NCI-H2196 (cell line): ENCODE data around the gene ARV1.
"Not testable (repeated sequence)": the region's sequence is repeated elsewhere in the genome, so short reads cannot be mapped to it uniquely, and the experiment has no call there.

Experiments used
- DNase-seq: peaks from one replicate; lab custom pipeline; 2025; ENCODE audit not compliant: unreplicated experiment; lab: John Stamatoyannopoulos, UW

ARV1 gene

GRCh38 chr1:231040800-231041718, 62.2 kb downstream of the ARV1 start:
- DNase-seq: no peak

- DNase-seq: no peak
Observed at GRCh38 chr1:231041719-231042261, 62.9 kb downstream of the ARV1 start.

- DNase-seq: no peak
Observed at GRCh38 chr1:231044588-231044987, 65.7 kb downstream of the ARV1 start.

GRCh38 chr1:231045286-231045685, 66.4 kb downstream of the ARV1 start:
- no peak for DNase-seq

GRCh38 chr1:231045921-231046729, 67.2 kb downstream of the ARV1 start:
- not testable (repeated sequence) for DNase-seq

GRCh38 chr1:231046730-231047395, 68.0 kb downstream of the ARV1 start:
- no peak for DNase-seq

GRCh38 chr1:231047529-231047928, 68.6 kb downstream of the ARV1 start:
- not testable (repeated sequence) for DNase-seq

GRCh38 chr1:231048419-231048818, 69.5 kb downstream of the ARV1 start:
- DNase-seq: not testable (repeated sequence)

- no peak for DNase-seq
Observed at GRCh38 chr1:231049121-231049979, 70.5 kb downstream of the ARV1 start.
